ENCODE data around the gene HYAL1.
A peak's percentile ranks its signal among the peaks of the same experiment; 100 is the strongest.

HYAL1 gene

GRCh38 chr3:50333744-50334328 is 30.5 kb upstream of the HYAL1 start:
- DNase-seq, result no peak

- DNase-seq, result no peak
Measured at GRCh38 chr3:50331364-50331907, 28.1 kb upstream of the HYAL1 start.

- no peak for DNase-seq
Measured at GRCh38 chr3:50330330-50330729, 27.0 kb upstream of the HYAL1 start.

- DNase-seq, result peak; percentile 69
Measured at GRCh38 chr3:50327943-50328691, 24.7 kb upstream of the HYAL1 start, which contains the start of gene TUSC2. Gene TUSC2, minus strand, starts transcription at chr3:50328223. Its CDS starts 124 bp downstream, at chr3:50328099.

GRCh38 chr3:50327129-50327528 is 23.8 kb upstream of the HYAL1 start:
- DNase-seq, result no peak

GRCh38 chr3:50326182-50326541 is 22.8 kb upstream of the HYAL1 start:
- no peak for DNase-seq

GRCh38 chr3:50325497-50326181 is 22.3 kb upstream of the HYAL1 start:
- DNase-seq, result no peak

- no peak for DNase-seq
Measured at GRCh38 chr3:50325113-50325480, 21.7 kb upstream of the HYAL1 start.

GRCh38 chr3:50324351-50325112 is 21.2 kb upstream of the HYAL1 start:
- DNase-seq, result peak; percentile 3

GRCh38 chr3:50323614-50324199 is 20.3 kb upstream of the HYAL1 start:
- DNase-seq, result no peak

GRCh38 chr3:50323092-50323600 is 19.8 kb upstream of the HYAL1 start:
- no peak for DNase-seq

- no peak for DNase-seq
Measured at GRCh38 chr3:50322386-50323091, 19.2 kb upstream of the HYAL1 start, which contains the start of gene HYAL2. Gene HYAL2, minus strand, starts transcription at chr3:50322745. Its CDS starts 2,256 bp downstream, at chr3:50320489.

GRCh38 chr3:50322115-50322385 is 18.7 kb upstream of the HYAL1 start:
- no peak for DNase-seq

GRCh38 chr3:50321336-50322114 is 18.2 kb upstream of the HYAL1 start:
- no peak for DNase-seq

GRCh38 chr3:50320853-50321335 is 17.5 kb upstream of the HYAL1 start:
- no peak for DNase-seq

- DNase-seq, result no peak
Measured at GRCh38 chr3:50319894-50320625, 16.7 kb upstream of the HYAL1 start.

- DNase-seq, result no peak
Measured at GRCh38 chr3:50319181-50319893, 16.0 kb upstream of the HYAL1 start.

GRCh38 chr3:50318615-50319014 is 15.2 kb upstream of the HYAL1 start:
- no peak for DNase-seq

- no peak for DNase-seq
Measured at GRCh38 chr3:50318163-50318562, 14.8 kb upstream of the HYAL1 start.

GRCh38 chr3:50317300-50317699 is 13.9 kb upstream of the HYAL1 start:
- DNase-seq, result no peak

Measured in NCI-H524 treated with DMSO at 0.1 percent for 48 hours (cell line).